Astrocyte (in vitro differentiated cells and primary cell): ENCODE measurements around the gene ASPRV1. TPM values are rescaled to one million over a fixed set of nuclear protein-coding genes. Genes with fewer than 3 reads are reported as not detected.

ENCODE experiments used
- DNase-seq: peaks from one replicate; pipeline ENCODE4 v3.0.0-alpha.2; 2010; ENCODE audit warnings: low read depth
- FAIRE-seq: peaks from 2 replicates; lab custom pipeline; 2011; peaks lifted over from hg19 to GRCh38; lab: Jason Lieb, UNC
- H2AFZ ChIP-seq: 2 replicates; pipeline ENCODE4 v1.6.0; 2012; ENCODE audit warnings: low read depth, low read length, inconsistent platforms
- H3K27ac ChIP-seq: 2 replicates; pipeline ENCODE4 v1.5.1; 2011; ENCODE audit warnings: low read depth, low read length, inconsistent platforms
- H3K27me3 ChIP-seq: 2 replicates; pipeline ENCODE4 v1.6.0; 2011; ENCODE audit warnings: low read length, inconsistent platforms; ENCODE audit not compliant: insufficient read depth
- H3K36me3 ChIP-seq: 2 replicates; pipeline ENCODE4 v1.5.1; 2011; ENCODE audit warnings: low read length, inconsistent platforms; ENCODE audit not compliant: insufficient read depth
- H3K4me1 ChIP-seq: 2 replicates; pipeline ENCODE4 v1.5.1; 2011; ENCODE audit warnings: low read length, inconsistent platforms; ENCODE audit not compliant: insufficient read depth
- H3K4me2 ChIP-seq: 2 replicates; pipeline ENCODE4 v1.6.0; 2012; ENCODE audit warnings: low read length, inconsistent platforms
- H3K4me3 ChIP-seq: 2 replicates; pipeline ENCODE4 v1.5.1; 2011; ENCODE audit warnings: low read depth, mild to moderate bottlenecking, low read length, inconsistent platforms; ENCODE audit not compliant: insufficient read depth
- H3K79me2 ChIP-seq: 2 replicates; pipeline ENCODE4 v1.6.0; 2012; ENCODE audit warnings: mild to moderate bottlenecking, low read length, inconsistent platforms; ENCODE audit not compliant: insufficient read depth
- H3K9ac ChIP-seq: 2 replicates; pipeline ENCODE4 v1.6.0; 2012; ENCODE audit warnings: mild to moderate bottlenecking, low read length, inconsistent platforms
- H3K9me3 ChIP-seq: 2 replicates; pipeline ENCODE4 v1.5.1; 2012; ENCODE audit warnings: low read depth, mild to moderate bottlenecking, low read length, inconsistent platforms; ENCODE audit not compliant: insufficient read depth
- H4K20me1 ChIP-seq: 2 replicates; pipeline ENCODE4 v1.6.0; 2012; ENCODE audit warnings: low read length, inconsistent platforms; ENCODE audit not compliant: insufficient read depth
- H3K27ac Mint-ChIP-seq: one replicate; pipeline ENCODE4 v1.8.0; 2021; ENCODE audit warnings: mild to moderate bottlenecking, mixed read lengths; ENCODE audit not compliant: unreplicated experiment
- H3K27me3 Mint-ChIP-seq: one replicate; pipeline ENCODE4 v1.8.0; 2021; ENCODE audit warnings: low read depth, mixed read lengths; ENCODE audit not compliant: unreplicated experiment
- H3K36me3 Mint-ChIP-seq: one replicate; pipeline ENCODE4 v1.8.0; 2021; ENCODE audit warnings: low read depth, mixed read lengths; ENCODE audit not compliant: unreplicated experiment
- H3K4me1 Mint-ChIP-seq: one replicate; pipeline ENCODE4 v1.8.0; 2021; ENCODE audit warnings: low read depth, mixed read lengths; ENCODE audit not compliant: unreplicated experiment
- H3K4me3 Mint-ChIP-seq: one replicate; pipeline ENCODE4 v1.8.0; 2021; ENCODE audit warnings: mild to moderate bottlenecking, moderate library complexity, mixed read lengths; ENCODE audit not compliant: unreplicated experiment
- H3K9me3 Mint-ChIP-seq: one replicate; pipeline ENCODE4 v1.8.0; 2021; ENCODE audit warnings: mild to moderate bottlenecking, mixed read lengths; ENCODE audit not compliant: unreplicated experiment
- CTCF ChIP-seq: IDR thresholded peaks from 2 replicates; pipeline ENCODE4 v1.5.1; 2011; ENCODE audit warnings: low read depth, mild to moderate bottlenecking, inconsistent platforms, low read length, moderate library complexity; ENCODE audit not compliant: insufficient read depth
- EZH2 ChIP-seq: IDR thresholded peaks from 2 replicates; pipeline ENCODE4 v1.6.1; 2012; ENCODE audit warnings: mild to moderate bottlenecking, low read length, inconsistent platforms; ENCODE audit not compliant: insufficient read depth
- total RNA-seq: library from RNA; stranded (reverse); gene quantifications from 2 replicates; pipeline ENCODE4 v1.2.1, GENCODE V29; 2021

ASPRV1 gene
- total RNA-seq, 1 donor from 2014 or later = 0.23 TPM

- Histone ChIP-seq H3K4me2 (no peak overlapping the region), H3K36me3 (no peaks in the 10 kb centered on the region), H3K27me3 (peaks cover 4% of the 10 kb centered on the region), H3K9me3 (no peaks in the 10 kb centered on the region), H3K79me2 (no peaks in the 10 kb centered on the region), H2AFZ (no peak overlapping the region), H3K9ac (no peak overlapping the region), H3K27ac (no peak overlapping the region), H3K4me3 (no peak overlapping the region), H4K20me1 (no peaks in the 10 kb centered on the region), H3K4me1 (no peaks in the 10 kb centered on the region)
- no peak overlapping the region for H3K27ac Mint-ChIP-seq
- H3K4me3 Mint-ChIP-seq = no peak overlapping the region
- H3K4me1 Mint-ChIP-seq = peaks cover 7% of the 10 kb centered on the region
- DNase-seq (no peak), FAIRE-seq (no peak)
- TF ChIP-seq EZH2 (no peak), CTCF (no peak)
- H3K9me3 Mint-ChIP-seq = peaks cover 3% of the 10 kb centered on the region
- H3K27me3 Mint-ChIP-seq = peaks cover 22% of the 10 kb centered on the region
- H3K36me3 Mint-ChIP-seq = peaks cover 6% of the 10 kb centered on the region
Measured at GRCh38 chr2:69969991-69970390, 8.6 kb upstream of the ASPRV1 start.

GRCh38 chr2:69969126-69969983, 7.9 kb upstream of the ASPRV1 start:
- no peaks in the 10 kb centered on the region for H3K36me3 ChIP-seq
- no peaks in the 10 kb centered on the region for H4K20me1 ChIP-seq
- Mint-ChIP-seq H3K9me3 (peaks cover 3% of the 10 kb centered on the region), H3K36me3 (peaks cover 6% of the 10 kb centered on the region), H3K4me3 (no peak overlapping the region), H3K27ac (no peak overlapping the region), H3K27me3 (peaks cover 22% of the 10 kb centered on the region), H3K4me1 (peaks cover 7% of the 10 kb centered on the region)
- DNase-seq = no peak
- H3K27ac ChIP-seq = no peak overlapping the region
- H2AFZ ChIP-seq = no peak overlapping the region
- no peak for FAIRE-seq
- peaks cover 2% of the 10 kb centered on the region for H3K27me3 ChIP-seq
- H3K4me1 ChIP-seq = no peaks in the 10 kb centered on the region
- no peaks in the 10 kb centered on the region for H3K79me2 ChIP-seq
- no peak for TF ChIP-seq EZH2
- no peak for TF ChIP-seq CTCF
- H3K9ac ChIP-seq = no peak overlapping the region
- no peaks in the 10 kb centered on the region for H3K9me3 ChIP-seq
- no peak overlapping the region for H3K4me3 ChIP-seq
- no peak overlapping the region for H3K4me2 ChIP-seq

DNA sequence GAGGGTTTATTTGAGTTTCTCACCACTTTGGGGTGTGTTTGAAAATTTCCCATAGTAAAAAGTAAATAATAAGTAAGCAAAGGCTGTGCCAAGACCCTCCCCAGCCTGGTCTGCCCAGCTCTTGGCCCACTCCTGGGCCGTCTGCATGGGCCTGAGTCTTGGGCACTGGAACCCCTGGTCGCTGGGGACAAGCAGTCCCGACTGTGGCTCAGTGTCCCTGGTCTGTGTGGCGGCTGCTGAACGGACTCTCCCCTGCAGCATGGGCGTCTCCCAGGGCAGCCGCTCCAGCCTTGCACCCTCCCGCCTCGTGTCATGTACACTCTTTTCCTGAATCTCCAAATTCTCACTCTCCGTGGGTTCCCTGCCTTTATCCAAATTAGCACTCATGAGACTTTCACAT, 7.2 kb upstream of the ASPRV1 start:
- FAIRE-seq (no peak), DNase-seq (no peak)
- no peaks in the 10 kb centered on the region for H3K36me3 ChIP-seq
- H3K4me2 ChIP-seq = no peak overlapping the region
- Mint-ChIP-seq H3K4me1 (peaks cover 7% of the 10 kb centered on the region), H3K27ac (no peak overlapping the region), H3K36me3 (peaks cover 6% of the 10 kb centered on the region), H3K9me3 (peaks cover 3% of the 10 kb centered on the region), H3K4me3 (no peak overlapping the region), H3K27me3 (peaks cover 22% of the 10 kb centered on the region)
- TF ChIP-seq EZH2 (no peak), CTCF (no peak)
- no peak overlapping the region for H3K27ac ChIP-seq
- H3K4me3 ChIP-seq = no peak overlapping the region
- no peaks in the 10 kb centered on the region for H4K20me1 ChIP-seq
- H3K9ac ChIP-seq = no peak overlapping the region
- H2AFZ ChIP-seq = no peak overlapping the region
- peaks cover 2% of the 10 kb centered on the region for H3K27me3 ChIP-seq
- H3K9me3 ChIP-seq = no peaks in the 10 kb centered on the region
- no peaks in the 10 kb centered on the region for H3K79me2 ChIP-seq
- no peaks in the 10 kb centered on the region for H3K4me1 ChIP-seq
